Activated CD4-positive, alpha-beta T cell treated with anti-CD3 and anti-CD28 coated beads, Interleukin-2, Interleukin-6, amounts not matched to agents 100 ng/mL and 50 ng/mL, durations not matched to agents 16 hours and 8 hours (primary cell): ENCODE results near the gene LRPAP1.

Source experiments
- DNase-seq: peaks from one replicate; pipeline ENCODE4 v3.0.0-alpha.2; 2020

Gene LRPAP1

DNA sequence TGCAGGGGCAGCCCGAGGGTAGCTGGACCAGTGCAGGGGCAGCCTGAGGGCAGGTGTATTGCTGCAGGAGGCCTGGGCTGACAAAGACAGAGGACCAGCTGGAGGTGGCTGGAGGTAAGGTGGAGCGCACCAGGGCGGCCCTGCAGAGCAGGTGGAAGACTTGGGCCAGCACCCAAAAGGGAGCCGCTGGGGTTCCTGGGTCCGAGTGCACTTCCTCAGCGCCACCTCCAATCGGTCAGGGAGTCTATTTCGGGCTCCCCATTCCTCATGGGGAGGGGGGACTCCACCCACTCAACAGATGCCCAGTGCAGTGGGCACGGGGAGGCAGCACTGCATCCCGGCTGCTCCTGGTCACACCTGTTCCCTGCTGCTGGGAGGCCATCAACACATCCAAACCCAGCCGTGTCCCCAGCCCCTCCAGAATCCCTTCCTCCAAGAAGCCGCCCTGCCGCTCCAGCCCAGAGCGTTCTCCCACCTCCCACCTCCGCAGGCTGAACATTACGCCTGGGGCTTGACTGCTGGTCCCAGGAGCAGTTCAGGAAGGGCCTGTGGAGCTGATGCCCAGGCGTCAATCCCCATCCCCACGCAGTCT is 1.5 kb downstream of the LRPAP1 start:
- DNase-seq, result no peak

- no peak for DNase-seq
Observed at GRCh38 chr4:3530051-3530450, 2.2 kb downstream of the LRPAP1 start.

DNA sequence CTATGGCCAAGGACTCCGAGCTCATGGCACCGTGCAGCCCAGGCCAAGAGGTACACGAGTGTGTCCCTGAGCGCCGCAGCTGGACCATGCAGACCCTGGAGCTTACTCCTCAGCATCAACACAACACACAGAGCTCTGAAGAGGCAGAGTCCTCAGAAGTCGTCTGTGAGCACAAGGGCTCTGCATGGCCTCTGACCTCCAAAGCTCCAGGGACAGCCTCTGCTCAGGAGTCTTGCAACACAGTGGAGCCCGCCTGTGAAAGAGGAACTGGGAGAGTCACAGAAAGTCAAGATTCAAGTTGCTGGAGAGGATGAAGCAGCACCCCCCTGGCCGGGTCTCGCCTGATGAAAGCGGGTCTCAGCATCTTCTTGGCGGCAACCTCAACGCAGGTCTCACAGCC is 2.9 kb downstream of the LRPAP1 start:
- no peak for DNase-seq

DNA sequence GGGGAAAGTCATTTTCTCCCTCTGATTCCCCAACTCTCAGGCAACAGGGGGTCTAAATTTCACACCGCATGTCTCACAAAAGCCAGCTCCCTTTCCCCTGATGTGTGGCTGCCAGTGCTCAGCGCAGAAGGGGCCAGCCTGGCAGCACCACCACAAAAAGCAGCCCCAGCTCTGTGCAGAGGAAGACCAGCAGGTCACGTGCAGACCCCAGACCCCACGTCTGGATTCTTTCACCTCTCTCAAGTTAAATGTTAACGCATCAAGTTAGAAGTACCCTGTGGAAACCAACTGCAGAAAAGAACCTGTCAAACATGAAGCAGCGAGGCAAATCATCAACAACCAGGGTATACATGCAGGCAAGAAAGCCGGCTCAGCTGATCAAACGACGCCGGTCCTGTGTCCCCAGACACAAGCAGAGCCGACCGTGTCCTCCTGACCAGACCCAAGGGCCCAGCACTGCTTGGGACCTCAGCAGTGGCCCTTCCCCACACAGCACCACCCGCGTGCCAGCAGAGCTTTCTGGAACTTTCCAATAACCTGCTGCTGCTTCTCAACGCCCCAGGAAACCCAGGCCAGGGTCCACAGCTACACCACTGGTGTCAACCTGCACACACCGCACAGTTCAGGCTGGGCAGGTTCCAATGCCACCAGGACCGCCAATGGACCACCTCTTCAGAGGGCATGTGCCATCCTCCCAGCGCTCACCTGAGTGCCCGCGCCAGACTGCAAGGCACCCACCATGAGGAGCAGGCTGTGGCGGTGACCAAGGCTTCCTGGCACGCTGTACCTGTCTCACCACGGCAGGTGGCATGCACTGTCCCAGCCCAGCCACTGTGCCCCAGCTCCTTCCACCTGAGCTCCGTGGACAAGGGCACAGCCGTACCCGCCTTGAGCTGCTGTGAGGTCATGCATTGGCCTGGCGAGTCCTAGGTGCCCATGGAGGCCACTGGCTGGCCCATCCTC is 4.0 kb downstream of the LRPAP1 start:
- DNase-seq, result no peak

GRCh38 chr4:3527101-3527913 is 4.9 kb downstream of the LRPAP1 start:
- no peak for DNase-seq

GRCh38 chr4:3526456-3526855 is 5.8 kb downstream of the LRPAP1 start:
- DNase-seq, result no peak

DNA sequence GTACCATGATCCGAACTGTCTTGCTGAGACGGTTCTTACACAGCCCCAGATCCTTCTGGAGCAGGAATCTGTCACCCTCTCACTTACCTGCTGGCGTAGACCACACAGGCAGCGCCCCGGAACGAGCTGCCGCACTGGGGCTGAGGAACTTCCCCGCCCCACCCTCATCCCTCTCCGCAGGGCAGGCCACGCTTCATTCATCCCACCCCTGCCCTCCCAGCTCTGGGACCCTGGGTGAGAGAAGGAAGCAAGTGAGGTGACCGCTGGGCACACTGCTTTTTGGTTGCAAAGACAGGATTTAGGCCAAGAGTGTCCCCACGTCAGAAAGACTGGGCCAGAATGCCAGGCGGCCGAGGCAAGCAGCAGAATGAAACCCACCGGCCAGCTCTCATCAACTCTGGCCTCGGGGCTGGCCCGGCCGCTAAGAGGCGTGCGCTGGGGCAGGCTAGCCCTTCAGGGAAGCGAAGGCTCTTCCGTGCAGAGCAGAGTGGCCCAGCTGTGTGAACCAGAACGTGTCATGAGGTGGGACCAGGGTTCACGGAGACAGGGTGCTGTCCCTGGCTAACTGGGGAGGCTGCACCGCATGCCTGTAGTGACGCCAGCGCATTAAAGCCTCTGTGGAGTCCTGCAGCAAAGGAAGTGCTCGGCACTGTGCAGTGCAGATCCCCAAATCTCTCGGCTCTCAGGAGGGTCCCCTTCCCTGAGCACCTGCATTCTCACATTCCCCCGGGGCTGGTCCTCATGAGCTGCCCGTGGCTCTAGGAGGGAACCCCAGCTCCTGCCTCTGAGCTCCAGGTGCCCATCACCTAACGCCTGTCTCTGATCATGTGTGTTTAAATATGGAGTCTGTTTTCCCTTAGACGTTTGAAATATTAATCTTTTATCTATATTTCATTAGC is 6.4 kb downstream of the LRPAP1 start:
- no peak for DNase-seq

GRCh38 chr4:3524920-3525319 is 7.3 kb downstream of the LRPAP1 start:
- no peak for DNase-seq

DNA sequence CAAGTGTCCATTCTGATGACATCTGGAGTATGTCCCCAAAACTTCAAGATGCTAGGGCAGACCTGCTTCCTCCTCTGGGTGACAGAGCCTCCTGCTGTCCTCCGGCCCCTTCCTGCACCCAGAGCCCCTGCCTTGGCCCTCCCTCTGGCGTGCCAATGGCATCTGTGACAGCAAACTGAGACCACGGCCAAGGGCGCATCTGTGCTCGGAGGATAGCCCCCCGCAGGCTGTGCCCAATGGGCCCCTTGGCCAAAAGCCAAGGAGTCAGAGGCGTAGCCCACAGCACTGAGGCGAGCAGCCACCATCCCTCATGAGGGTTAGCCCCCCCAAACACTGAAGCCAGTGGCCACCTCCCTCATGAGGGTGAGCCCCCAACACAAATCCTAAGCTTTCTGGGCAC is 7.9 kb downstream of the LRPAP1 start:
- no peak for DNase-seq

- no peak for DNase-seq
Observed at GRCh38 chr4:3523628-3524221, 8.5 kb downstream of the LRPAP1 start.

- DNase-seq, result no peak
Observed at GRCh38 chr4:3523146-3523627, 9.0 kb downstream of the LRPAP1 start.

DNA sequence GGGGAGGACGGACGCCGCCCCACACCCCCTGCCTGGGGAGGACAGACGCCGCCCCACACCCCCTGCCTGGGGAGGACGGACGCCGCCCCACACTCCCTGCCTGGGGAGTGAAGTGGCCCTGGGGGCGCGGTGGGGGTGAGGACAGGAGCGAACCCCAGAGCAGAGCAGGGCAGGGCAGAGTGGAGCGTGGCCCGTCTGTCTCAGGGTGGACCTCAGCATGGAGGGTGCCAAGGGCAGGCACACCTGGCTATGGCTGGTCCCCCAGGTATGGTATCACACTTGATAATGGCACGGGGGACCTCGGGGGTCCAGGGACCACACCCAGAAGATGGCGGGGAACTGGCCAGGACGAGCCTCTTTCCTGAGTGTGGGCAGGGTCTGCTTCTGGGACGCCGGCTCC is 9.6 kb downstream of the LRPAP1 start:
- no peak for DNase-seq

- DNase-seq, result no peak
Observed at GRCh38 chr4:3522326-3522640, 9.9 kb downstream of the LRPAP1 start.

GRCh38 chr4:3521621-3522325 is 10.4 kb downstream of the LRPAP1 start:
- no peak for DNase-seq

DNA sequence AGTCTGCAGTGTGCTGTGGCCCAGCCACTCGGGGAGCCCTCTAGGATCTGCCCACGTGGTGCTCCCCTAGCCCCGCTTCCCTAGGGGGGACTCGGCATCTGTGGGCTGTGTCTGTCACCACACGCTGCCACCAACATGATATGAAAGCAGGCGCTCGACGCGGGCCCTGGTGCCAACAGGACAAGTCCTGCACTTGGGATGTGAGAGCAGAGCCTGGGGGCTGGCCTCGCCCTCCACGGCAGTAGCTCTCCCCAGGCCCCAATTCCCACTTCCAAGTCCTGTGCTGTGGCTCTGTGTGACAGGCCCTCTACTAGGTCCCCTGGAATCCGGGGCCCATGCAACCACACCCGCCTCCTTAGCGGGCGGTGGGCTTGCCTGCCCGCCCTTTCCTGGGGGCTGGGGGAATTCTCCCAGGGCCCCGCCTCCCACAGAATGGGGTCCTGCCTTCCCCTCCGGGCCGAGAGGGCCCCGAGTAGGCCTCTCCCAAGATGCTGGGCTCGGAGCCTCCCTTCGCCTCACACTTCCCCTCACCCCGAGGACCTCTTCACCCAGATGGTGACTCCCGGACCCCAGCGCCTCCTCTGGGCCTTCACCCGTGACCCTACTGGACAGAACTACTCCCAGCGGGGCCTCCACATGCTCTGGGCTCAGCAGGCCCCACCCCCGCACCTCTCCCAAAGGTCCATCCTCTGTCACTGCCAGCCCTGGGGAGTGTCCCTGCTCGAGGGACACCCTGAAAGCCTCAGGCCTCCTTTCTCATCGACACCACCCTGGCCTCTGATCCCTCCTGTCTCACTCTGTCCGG is 11.2 kb downstream of the LRPAP1 start:
- no peak for DNase-seq

GRCh38 chr4:3520276-3520675 is 11.9 kb downstream of the LRPAP1 start:
- DNase-seq, result no peak

DNA sequence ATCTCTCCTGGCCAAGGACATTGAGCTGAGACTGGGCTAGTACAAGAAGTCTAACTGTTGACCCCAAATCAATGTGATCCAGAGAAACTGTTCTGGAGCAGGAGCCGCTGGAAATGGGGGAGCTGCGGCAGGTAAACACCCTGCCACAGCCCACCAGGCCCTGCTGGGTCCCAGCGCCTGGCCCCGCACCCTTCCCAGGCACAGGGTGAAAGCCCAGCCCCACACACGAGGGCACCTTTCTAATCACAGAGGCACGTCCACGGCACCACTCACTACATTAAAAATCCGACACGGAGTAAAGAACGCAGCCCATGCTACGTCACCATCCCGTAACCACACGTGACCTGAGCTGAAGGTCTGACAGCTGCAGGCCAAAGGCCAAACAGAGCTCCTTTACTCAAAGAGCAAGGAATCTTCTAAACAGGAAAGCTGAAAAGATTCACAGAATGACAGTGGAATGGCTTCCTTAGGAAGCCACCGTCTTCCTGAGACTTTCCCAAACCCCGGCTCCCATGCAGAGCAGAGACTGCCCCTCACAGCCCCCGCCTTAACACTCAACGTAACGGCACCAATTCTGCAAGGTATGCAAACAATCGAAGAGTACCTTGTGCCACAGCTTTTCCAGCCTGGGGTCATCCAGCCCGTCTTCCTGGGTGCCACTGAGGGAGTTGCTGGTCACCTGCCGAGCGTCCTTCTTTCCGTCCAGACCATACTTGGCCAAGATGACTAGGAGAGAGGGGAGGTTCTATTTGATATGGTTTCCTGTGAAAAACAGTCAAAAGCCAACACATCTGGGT is 12.6 kb downstream of the LRPAP1 start:
- no peak for DNase-seq

GRCh38 chr4:3518941-3519340 is 13.3 kb downstream of the LRPAP1 start:
- DNase-seq, result no peak

DNA sequence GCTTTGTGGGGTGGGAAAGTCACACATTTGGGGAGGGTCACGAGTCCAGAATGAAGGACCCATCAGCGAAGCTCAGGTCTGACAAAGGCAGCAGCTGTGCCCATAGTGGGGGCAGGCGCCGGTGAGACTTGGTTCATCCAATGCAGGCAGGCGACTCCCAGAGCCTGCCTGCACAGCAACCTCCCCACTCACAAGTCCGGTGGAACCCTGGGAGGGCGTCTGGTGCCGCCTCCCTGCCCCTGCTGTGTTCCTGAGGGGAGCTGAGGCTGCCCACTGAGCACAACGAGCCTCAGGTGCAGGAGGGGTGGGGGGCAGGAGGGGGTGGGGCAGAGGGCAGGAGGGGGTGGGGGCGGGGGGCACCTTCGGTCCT is 13.7 kb downstream of the LRPAP1 start:
- no peak for DNase-seq
